CD4-positive, alpha-beta T cell treated with Interleukin-17A for 4 hours (primary cell): ENCODE data around the gene SOBP.
A peak's percentile ranks its signal among the peaks of the same experiment; 100 is the strongest.

Experiments
- DNase-seq: peaks from one replicate; pipeline ENCODE4 v3.0.0-alpha.2; 2020; ENCODE audit warnings: mixed read lengths

SOBP gene

DNA sequence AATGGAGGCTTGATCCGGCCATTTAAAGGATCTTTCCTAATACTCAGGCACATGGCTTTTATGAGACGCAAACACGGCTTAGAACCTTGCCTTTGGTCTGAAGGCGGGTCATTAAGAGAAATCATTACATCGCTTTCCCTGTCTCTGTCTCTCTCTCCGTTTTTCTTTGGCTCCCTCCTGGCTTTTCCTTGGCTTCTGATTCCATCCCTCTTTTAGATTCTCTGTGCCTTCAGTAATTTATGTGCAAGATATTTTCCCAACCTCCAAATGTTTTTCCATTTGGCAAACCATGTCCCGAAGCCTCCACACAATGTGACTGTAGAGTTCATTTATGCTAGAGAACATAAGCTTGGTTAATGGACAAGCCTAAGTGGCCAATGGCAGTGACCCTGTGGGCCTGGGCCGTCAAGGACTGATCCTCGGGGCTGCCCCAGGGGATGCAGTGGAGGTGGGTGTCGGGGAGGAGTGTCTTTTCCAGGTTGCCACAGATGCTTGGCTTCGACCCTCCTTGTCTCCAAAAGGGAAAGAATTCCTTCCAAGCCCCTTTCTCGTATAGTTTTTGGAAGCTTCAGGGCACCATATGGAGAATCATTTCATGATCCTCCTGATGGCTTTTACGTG is 177.2 kb downstream of the SOBP start:
- DNase-seq: no peak

DNA sequence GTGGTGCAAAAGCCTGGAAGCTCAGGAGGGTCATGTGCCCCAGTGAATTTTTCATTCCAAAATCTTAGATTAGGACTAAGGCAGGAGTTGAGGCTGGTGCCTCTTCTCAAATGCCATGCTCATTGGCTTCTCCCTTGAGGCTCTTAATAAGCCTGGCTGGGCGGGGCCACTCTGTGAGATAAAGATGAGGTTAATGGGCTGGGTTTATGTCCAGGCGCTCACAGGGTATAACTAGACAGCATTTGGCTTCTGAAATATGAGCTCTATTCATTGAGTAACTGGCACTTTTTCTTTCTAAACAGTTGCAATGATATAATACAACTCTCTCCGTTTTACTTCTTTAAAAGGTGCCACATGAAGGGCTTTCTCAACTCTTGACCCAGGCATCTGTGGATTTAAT is 177.9 kb downstream of the SOBP start:
- DNase-seq: no peak

DNA sequence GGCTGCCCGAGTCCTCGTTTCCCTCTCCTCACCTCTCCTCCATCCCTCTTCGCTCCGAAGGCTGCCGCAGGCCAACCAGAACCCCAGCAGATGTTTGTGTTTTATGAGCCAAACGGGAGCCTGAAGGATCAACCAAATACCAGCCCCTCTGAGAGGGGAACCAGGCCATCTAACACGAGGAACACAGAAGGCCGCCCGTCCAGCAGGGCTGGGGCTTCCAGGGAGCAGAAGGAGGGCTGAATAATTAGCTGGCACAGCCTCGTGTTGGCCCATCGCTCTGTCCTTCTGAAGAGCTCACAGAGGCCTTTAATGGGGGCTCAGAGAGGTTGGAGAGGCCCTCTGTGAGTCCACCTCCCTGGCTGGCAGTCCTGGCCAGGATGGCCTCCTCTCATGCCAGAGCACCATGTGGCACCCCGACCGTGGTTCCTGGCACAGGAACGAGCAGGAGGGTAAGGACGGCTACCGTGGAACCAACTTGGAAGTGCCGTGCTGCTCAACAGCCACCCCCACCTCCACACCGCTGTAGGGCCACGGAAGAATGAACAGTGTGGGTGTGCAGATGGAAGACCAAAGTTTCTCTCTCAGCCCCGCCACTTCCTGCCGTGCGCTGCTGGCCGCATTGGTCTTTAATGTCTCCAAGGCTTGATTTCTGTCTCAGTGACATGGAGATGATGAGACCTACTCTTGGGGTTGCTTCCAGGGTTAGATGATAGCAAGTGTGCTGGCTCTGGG is 179.0 kb downstream of the SOBP start:
- peak; percentile 27 for DNase-seq

DNA sequence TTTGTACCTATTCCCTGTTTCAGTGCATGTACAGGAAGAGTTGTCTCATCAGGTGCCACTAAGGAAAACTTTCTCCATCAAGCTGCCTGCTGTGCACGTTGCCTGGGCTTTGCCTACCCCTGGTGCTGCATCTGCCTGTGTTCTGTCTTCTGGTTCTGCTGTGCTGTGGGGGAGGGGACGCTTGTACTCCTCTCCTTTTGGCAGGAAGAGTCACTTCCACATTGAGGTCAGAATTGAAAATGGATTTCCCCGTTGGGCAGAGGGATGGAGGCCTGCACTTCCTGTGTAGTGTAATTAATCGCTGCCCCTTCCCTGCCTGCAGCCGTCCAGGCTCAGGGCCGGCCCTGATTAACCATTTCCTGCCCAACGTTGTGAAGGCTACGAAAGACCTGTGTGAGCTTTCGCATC is 180.9 kb downstream of the SOBP start:
- peak; percentile 37 for DNase-seq

DNA sequence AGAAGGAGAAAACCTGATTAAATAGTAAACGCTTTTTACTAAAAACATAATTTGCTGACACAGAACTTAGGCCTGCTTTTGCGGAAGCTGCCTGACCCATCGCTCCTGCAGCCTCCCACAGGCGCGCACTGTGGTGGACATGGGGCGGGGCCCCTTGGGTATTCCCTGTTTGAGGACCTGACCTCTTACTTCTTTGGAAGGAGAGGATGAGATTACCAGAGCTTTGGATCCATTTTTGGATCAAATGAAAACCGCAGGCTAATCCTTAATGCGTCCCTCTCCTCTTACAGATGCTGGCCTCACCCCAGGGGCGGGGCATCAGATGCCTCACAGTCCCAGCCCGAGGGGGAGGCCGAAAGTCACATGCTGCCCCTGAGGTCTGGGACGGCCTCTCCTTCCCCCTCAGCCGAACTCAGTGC is 183.2 kb downstream of the SOBP start:
- no peak for DNase-seq

DNA sequence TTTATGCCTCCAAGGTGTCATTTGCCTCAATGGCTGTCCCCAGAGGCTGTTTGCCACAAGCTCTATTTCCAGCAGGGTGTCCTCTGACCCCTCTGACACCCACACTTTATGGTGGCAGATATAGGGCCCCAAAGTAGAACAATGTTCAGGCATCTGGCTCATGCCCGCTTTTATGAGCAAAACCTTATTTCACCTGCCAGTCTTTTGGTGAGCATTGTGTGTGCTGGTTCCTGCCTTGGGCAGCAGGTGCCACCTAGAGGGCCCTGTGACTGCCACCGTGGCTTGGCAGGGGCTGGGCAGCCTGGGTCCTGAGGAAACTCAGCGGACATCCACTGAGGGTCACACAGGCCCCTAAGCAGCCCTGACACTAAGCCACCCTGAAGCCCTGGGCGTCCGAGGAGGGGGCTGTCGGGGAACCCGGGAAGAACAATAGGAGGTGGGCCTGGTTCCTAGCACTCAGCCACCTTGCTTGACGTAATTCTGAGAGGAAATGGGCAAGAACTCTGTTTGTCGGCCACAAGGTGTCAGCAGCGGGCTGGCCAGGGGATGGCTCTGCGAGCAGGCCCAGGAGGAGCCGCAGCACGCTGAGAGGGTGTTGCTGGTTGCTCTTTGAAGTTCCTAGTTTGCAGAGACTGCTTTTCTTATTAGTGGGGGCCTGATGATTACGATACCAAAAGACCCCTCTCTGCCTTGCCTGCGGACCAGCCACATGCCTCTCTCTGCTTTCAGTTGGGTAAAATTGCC is 185.2 kb downstream of the SOBP start:
- peak; percentile 93 for DNase-seq

DNA sequence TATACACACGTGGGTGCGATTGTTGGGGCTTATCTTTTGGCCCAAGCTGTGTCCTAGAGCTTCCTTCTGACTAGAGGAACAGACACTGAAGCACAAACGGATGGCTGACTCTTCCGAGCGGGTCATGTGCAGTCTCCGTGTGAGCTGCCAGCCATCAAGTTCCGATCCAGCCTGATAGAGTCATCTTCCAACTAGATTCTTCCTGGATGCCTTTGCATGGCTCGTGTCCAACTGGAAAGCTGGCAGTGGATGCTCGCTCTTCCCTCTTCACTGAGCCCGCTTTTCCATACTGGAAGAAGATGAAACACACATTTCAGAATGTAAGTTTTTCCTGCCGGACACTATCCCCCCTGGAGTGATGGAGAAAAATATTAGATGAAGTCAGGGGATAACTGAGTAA is 186.1 kb downstream of the SOBP start:
- no peak for DNase-seq

DNA sequence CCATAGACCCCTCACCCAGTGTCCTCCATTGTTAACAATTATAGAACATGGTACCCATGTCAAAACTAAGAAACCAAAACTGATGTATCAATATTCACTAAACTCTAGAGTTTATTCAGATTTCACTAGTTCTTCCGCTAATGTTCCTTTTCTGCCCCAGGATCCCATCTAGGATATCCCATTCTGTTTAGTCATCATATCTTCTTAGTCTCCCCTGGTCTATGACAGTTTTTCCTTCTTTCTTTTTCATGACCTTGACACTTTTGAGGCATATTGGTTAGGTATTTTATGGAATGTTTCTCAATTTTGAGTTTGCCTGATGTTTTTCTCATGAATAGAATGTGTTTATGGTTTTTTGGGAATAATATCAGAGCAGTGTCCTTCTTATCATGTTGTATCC is 187.5 kb downstream of the SOBP start:
- no peak for DNase-seq

DNA sequence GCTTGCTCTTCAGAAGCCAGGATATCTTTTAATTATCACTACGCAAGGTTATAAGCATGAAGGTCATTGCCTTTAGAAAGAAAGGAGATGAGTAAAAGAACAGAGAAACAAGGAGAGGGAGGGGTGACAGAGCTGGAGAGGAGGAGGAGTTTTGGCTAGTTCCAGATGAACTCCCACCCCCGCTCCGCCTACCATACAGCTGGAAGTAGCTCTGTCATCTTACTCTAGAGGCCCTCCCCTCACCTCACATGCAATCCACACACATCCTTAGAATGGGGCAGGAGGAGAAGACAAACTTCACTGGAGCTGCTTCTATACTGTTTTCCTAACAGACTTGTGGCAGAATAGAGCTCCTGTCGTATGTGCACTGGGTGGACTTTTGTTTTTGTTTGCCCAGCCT is 189.5 kb downstream of the SOBP start:
- DNase-seq: no peak

DNA sequence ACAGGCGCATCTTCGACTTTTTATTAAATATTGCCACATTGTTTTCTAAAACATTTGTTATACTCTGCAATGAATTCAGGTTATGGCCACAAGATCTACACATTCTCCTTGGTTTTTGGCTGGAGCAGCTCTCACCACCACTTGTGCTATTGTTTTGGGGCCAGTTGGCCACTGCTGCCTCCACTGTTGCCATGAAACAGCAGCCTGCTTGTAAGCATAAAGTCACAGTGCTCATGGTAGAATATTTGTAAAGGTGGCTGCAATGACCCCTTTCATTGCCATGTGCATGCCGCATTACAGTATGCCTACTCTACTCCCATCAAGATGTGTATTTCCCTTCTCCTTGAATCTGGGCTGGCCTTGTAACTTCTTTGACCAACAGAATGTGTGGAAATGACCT is 192.8 kb downstream of the SOBP start:
- no peak for DNase-seq

DNA sequence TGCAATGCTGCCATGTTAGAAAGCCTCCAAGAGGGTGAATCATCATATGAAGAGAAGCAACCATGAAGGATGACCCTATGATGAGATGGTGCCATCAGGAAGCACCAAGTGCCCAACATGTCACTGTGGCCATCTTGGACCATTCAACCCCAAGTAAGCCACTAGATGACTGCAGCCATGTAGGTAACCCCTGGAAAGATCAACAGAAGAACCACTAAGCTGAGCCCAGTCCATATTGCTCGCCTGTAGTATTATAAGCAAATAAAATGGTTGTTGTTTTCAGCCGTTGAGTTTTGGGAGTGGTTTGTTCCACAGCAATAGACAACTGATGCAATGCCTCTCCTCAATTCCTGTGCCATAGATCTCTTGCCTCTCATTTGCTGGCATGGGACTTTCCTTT is 193.3 kb downstream of the SOBP start:
- DNase-seq: no peak

DNA sequence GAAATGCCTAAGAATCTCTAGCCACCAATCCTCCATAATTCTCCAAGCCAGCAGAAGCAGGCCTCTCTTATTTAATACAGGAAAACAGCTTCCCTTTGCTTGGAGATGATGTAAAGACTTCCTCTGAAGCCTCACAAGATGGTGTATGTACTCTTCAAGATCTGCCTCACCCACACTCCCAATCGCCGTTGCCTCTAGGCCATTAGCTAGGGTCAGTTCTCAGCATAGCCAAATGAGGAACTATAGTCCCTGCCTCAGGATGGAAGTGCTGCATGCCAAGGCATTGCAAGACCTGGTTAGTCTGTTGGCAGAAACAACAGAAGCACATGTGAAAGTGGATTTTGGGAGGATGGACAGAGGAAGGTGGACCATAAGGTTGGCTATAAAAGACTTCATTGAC is 195.1 kb downstream of the SOBP start:
- DNase-seq: no peak

DNA sequence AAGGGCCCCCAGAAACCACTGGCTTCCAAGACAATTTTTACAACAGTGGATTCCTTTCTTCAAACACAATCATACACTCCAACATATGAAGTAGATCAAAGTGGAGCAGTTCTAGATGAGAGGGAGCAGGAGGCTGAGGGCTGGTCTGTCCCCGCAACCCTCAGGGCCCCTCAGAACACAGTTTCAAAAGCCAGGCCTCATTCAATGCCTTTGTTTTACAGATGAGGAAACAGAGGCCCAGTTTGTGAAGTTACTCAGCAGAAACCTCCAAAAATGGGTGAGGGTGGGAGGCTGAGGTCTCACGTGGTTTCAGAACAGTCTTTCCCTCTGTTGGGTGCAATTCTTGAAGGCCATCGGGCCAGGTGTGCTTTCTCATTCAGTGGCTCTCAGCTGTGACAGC is 199.3 kb downstream of the SOBP start:
- no peak for DNase-seq

DNA sequence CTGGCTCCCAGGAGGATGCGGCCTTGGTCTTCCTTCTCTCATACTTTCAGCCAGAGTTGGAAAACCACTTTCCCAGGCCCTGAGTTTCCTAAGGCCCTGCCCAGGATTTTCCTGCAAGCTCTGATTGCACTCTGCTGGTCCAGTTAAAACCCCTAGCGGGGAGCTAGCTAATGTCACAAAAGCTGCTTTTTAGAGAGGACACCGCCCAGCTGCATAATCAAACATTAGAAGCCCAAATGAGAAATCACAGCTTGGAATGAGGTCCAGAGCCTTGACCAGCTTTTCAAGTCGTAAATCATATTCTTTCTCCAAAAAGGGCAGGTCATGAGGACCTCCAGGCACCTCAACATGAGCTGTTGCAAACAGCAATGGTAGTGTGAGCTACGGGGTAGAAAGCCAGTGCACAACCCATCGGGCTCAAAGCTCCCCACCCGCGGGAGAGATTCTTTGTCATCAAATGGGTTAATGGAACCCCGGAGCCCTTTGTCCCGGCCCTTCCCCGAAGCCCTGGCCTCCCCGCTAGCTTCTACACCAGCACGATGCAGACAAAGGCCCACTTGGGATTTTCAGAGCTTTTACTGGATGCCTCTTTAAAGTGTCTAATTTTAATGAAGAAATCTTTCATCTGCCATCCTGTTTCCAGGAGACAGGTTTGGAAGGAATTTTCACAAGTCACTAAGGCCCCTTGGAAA is 200.2 kb downstream of the SOBP start:
- no peak for DNase-seq

DNA sequence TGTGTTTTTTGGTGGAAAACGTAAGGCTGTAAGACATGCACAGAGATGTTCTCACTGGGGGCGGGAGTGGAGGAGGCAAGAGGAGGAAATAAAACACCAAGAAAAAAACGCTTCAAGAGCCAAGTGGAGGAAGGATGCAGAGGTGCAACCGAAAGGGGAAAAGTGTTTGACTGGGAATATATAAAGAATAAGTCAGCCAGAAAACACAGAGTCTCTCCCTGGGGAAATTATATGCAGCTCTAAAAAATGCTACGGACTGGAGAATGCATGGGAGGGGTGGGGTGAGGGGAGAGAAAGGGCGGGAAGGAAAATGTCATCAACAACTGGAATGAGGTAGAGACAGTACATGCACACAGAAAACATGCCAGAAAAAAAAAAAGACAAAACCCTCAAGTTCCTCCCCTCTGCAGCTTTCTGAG is 200.7 kb downstream of the SOBP start:
- DNase-seq: no peak

DNA sequence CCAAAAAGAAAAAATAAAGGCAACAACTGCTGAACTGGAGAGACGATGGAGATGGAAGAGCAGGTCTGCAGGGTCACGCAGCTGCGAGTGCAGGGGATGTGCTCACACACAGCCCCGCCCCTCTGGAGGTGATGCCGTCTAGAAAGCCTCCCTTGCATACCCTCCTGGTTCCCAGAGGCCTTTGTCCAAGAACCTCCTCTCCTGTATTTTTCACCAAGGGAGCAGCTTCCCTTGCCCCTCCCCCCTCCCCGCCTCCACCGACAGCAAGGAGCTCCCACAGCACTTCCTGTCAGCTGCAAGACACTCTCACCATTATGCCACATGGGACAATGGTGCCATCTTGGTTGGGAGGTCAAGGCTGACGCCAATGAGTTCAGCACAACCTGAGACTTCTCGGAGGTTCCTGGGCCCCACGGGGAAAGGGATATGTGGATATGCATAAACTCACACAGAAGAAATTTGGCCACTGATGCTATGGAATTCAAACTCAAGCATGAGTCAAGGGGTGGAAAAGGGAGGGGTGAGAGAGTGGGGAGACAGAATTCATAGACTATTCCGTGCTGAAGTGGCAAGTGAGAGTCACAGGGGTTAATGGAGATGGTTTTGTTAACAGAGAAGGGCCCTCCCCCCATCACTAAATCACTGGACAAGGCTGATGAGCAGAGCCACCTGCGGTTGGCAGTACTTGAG is 201.3 kb downstream of the SOBP start:
- DNase-seq: no peak

DNA sequence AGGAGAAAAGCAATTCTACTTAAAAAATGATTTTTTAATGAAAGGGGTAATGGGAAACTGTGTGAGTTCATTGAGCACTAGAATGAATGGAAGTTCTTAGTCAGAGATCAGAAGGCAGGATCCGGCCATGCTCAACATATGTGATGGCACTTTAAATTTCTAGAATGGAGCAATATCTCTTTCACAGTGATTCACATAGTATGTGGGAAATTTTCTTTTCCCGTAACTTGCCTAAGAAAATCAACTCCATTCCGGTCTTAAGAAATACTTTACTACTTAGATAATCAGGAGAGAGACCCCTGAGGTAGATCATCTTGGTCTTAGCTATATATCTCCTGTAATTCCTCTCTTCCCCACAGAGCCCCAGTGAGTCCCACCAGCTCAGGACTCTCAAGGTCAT is 202.4 kb downstream of the SOBP start:
- no peak for DNase-seq

DNA sequence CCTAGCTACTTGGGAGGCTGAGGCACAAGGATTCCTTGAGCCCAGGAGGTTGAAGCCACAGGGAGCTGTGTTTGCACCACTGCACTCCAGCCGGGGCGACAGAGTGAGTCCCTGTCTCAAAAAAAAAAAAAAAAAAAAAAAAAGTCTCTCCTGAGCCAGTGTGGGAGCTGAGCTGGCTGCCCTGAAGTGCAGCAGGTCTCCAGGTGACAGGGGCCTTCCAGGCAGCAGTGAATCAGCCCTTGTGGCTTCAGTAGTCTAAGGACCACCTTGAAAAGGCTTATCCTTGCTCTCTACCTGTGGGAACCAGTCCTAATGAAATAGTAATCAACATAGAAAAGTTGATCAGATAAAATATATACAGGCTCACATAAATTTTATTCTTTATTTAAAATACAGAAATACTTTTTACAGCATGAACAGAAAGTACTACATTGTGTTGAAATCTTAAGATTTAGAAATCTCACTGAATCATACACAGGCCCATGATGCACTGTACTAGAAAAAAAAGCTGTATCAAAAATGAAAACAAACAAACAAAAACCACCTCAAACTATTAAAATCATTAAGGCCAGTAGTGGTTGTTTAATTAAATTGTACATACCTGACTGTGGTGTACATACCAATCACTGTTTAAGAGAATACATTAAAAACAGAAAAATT is 205.3 kb downstream of the SOBP start:
- DNase-seq: no peak

DNA sequence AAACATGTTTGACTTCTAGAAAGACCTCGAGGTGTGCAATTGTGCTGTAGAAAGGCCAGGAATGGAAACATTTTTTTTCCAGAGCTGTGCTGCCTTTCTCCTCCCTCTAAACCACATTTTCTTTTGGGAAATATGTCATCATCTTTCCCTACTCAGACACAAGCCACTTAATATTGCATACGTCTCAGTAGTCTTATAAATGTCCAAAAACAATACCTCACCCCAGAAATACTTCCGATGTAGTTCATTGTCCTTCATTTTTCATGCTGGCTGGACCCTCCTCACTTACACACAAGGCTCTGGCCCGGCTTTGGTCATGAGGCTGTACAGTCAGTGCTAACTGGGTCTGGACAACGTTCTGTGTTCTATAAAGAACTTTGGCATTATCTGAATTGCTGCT is 207.8 kb downstream of the SOBP start:
- no peak for DNase-seq

DNA sequence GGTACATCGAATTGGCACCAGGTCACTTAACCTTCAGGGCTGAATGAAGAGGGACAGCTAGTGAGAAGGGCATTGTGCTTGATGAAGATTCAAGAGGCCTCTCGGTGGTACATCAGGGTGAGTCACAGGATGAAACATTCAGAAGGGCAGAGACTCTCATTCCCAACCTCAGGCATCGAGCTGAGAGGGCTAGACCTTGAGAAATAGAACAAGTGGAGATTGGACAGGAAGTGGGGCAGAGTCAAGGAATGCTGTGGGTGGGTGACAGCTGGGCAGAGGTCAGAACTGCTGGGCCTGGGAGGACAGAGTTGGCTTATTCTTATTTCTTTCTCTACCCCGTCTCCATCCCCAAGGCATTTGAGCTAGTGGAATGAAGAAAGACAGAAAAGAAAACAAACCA is 208.2 kb downstream of the SOBP start:
- no peak for DNase-seq

DNA sequence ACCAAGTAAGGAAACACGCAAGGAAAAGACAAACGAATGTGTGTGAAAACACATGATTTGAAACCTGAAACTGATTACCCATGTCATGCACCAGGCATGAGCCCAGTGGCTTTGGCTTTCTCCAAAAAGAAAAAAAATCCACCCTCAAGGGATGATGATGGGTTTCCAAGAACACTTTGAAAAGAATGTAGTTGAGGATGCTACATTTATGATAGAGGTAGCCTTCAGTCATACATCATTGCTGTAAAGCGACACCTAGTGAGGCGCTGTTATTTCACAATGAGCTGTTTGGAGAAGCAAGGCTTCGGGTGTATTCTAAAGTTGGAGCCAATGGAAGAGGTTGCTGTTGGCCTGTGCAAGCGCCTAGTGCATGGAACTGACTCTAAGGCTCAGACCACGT is 209.3 kb downstream of the SOBP start:
- DNase-seq: no peak

DNA sequence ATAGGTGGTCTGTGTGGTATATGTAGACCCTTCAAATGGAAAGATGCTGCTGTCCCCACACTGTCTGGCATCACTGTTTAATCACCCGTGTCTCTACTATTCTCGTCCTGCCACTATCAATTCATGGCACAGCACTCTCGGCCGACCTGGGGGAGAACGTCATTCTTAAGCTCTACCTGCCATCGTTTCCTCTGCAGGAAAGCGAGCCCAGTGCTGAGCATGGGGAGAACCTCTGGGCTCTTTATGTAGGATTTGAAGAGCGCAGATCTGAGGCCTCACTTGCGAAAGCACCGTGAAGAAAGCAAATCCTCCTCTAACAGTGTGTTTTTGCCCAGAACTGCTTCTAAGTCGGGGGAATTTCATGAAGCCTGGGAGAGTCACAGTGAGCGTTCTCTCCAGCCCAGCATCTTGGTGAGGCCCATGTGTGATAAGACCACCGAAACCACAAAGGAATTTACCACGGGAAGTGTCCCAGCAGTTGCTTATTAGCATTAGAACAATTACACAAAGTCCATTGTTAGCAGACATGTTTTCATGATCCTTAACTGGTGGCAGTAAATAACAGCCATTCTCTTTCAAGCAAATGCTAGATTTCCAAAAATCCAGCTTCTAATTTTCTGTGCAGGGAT is 209.9 kb downstream of the SOBP start:
- DNase-seq: no peak
